ENCODE data around the gene PIGW.

PIGW gene

GRCh38 chr17:36534840-36535668 lies at the start of gene PIGW, which contains the start of gene MYO19:
TSS of gene PIGW (plus strand) at chr17:36534987. CDS start at chr17:36537102, 2,115 bp downstream.
TSS of gene MYO19 (minus strand) at chr17:36534868. CDS start at chr17:36532538, 2,330 bp downstream.
- peak; percentile 67 to 83 (median 71) for DNase-seq (ENCODE audit: low read depth in 3 of 3, low spot score in 1 of 3)

- no peak for DNase-seq (ENCODE audit: low read depth in 3 of 3, low spot score in 1 of 3)
These were observed 49.8 kb upstream of the PIGW start for GRCh38 chr17:36485027-36485426.

GRCh38 chr17:36485805-36486203 lies 49.0 kb upstream of the PIGW start:
- DNase-seq (ENCODE audit: low read depth in 3 of 3, low spot score in 1 of 3) = no peak

- DNase-seq (ENCODE audit: low read depth in 3 of 3, low spot score in 1 of 3) = peak; percentile 64 to 79 (median 78)
These were observed 48.3 kb upstream of the PIGW start, which contains the start of gene ZNHIT3 for GRCh38 chr17:36486204-36487194. TSS of gene ZNHIT3 (plus strand) at chr17:36486681. CDS start at chr17:36486700, 19 bp downstream.

GRCh38 chr17:36493956-36494355 lies 40.8 kb upstream of the PIGW start:
- DNase-seq (ENCODE audit: low read depth in 3 of 3, low spot score in 1 of 3) = no peak

- no peak for DNase-seq (ENCODE audit: low read depth in 3 of 3, low spot score in 1 of 3)
These were observed 40.1 kb upstream of the PIGW start for GRCh38 chr17:36494674-36495073.

GRCh38 chr17:36495076-36495578 lies 39.7 kb upstream of the PIGW start:
- DNase-seq (ENCODE audit: low read depth in 3 of 3, low spot score in 1 of 3) = no peak

- DNase-seq (ENCODE audit: low read depth in 3 of 3, low spot score in 1 of 3) = no peak
These were observed 38.6 kb upstream of the PIGW start for GRCh38 chr17:36496018-36496789.

- DNase-seq (ENCODE audit: low read depth in 3 of 3, low spot score in 1 of 3) = no peak
These were observed 36.6 kb upstream of the PIGW start for GRCh38 chr17:36498155-36498554.

GRCh38 chr17:36498560-36499300 lies 36.1 kb upstream of the PIGW start:
- no peak for DNase-seq (ENCODE audit: low read depth in 3 of 3, low spot score in 1 of 3)

GRCh38 chr17:36500745-36501225 lies 34.0 kb upstream of the PIGW start:
- no peak for DNase-seq (ENCODE audit: low read depth in 3 of 3, low spot score in 1 of 3)

- DNase-seq (ENCODE audit: low read depth in 3 of 3, low spot score in 1 of 3) = no peak
These were observed 33.4 kb upstream of the PIGW start for GRCh38 chr17:36501351-36501750.

- DNase-seq (ENCODE audit: low read depth in 3 of 3, low spot score in 1 of 3) = no peak
These were observed 32.8 kb upstream of the PIGW start for GRCh38 chr17:36501963-36502362.

GRCh38 chr17:36503456-36504155 lies 31.2 kb upstream of the PIGW start:
- DNase-seq (ENCODE audit: low read depth in 3 of 3, low spot score in 1 of 3) = no peak

- DNase-seq (ENCODE audit: low read depth in 3 of 3, low spot score in 1 of 3) = no peak
These were observed 30.6 kb upstream of the PIGW start for GRCh38 chr17:36504156-36504545.

- DNase-seq (ENCODE audit: low read depth in 3 of 3, low spot score in 1 of 3) = no peak
These were observed 29.6 kb upstream of the PIGW start for GRCh38 chr17:36505171-36505570.

GRCh38 chr17:36506249-36506826 lies 28.4 kb upstream of the PIGW start:
- no peak for DNase-seq (ENCODE audit: low read depth in 3 of 3, low spot score in 1 of 3)

GRCh38 chr17:36506831-36507230 lies 28.0 kb upstream of the PIGW start:
- DNase-seq (ENCODE audit: low read depth in 3 of 3, low spot score in 1 of 3) = no peak

GRCh38 chr17:36507266-36507665 lies 27.5 kb upstream of the PIGW start:
- DNase-seq (ENCODE audit: low read depth in 3 of 3, low spot score in 1 of 3) = no peak
